ENCODE results near the gene PCID2.
"Not testable (repeated sequence)": the region's sequence is repeated elsewhere in the genome, so short reads cannot be mapped to it uniquely, and the experiment has no call there.

PCID2 gene

GRCh38 chr13:113208421-113209335, at the start of gene PCID2:
PCID2 (minus strand) TSS chr13:113208669; CDS start chr13:113208634, 35 bp downstream.
- DNase-seq (ENCODE audit: low spot score): peak; percentile 95

- not testable (repeated sequence) for DNase-seq (ENCODE audit: low spot score)
These were observed 49.4 kb upstream of the PCID2 start for GRCh38 chr13:113257908-113258307.

GRCh38 chr13:113252516-113253095, 44.1 kb upstream of the PCID2 start:
- DNase-seq (ENCODE audit: low spot score): no peak

DNA sequence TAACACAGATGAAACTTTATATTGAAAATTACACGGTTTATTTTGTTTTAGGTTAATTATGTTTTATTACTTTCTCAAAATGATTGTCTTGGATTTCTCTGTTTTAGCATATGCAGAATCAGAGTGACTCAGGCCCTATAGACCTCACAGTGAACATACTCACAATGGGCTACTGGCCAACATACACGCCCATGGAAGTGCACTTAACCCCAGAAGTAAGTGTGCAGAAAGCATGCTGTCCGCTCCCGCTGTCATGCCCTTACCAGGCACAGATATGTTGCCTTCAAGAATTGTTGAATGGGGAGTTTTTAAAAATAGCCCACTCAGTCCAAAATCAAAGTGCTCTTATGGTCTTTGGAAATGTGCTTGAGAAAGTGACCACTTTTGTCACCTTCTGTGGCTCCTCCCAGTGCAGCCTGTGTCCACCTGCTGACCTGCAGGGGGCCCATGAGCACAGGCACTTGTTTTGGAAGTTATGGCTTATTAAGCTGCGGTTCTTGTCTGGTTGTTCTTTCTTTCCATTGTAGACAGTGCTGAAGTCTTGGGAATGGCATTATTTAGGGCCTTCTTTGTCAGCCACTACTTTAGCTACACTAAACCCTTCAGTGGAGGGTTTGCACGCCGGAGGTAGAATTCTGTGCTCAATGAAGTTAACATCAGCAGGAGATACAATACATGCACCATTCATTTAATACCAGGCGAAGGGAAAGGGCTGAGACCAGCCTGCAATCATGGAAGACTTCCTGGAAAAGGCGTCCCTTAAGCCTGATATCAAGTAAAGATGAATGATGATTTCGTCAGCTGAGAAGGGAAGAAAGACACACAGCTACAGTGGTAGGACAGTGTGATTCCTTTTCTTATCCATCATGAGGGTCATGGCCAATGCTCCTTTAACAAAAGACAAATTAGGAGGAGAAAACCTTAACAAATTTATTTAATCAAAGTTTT, 37.7 kb upstream of the PCID2 start:
- DNase-seq (ENCODE audit: low spot score): no peak

GRCh38 chr13:113243847-113244246, 35.4 kb upstream of the PCID2 start:
- no peak for DNase-seq (ENCODE audit: low spot score)

DNA sequence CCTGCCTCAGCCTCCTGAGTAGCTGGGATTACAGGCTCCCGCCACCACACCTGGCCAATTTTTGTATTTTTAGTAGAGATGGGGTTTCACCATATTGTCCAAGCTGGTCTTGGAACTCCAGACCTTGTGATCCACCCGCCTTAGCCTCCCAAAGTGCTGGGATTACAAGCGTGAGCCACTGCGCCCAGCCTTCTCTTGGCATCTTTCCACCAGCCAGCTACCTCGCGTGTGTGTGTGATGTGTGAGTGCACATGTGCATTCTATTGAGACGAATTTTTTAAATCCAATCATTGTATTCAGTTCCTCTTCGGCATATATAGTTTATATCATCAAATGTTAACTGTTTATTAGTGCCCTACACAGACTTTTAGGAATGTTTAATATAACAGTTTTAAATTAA, 33.2 kb upstream of the PCID2 start:
- DNase-seq (ENCODE audit: low spot score): not testable (repeated sequence)

DNA sequence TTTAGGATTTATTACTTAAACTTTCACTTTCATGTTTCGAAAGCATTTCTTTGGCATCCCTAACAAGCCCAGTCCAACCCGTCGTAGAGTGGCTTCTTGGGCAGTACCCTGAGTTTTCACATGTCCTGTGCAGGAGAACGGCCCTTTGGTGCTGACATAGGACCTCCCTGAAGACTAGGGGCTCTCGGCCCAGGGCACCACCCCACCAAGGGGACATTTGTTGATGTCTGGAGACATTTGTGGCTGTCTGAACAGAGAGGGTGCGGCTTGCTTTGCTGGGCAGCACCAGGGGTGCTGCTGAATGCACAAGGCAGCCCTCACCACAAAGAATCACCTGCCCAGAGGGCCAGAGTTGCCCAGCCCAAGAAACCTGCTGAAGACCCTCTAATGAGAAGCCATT, 31.5 kb upstream of the PCID2 start:
- no peak for DNase-seq (ENCODE audit: low spot score)

- no peak for DNase-seq (ENCODE audit: low spot score)
These were observed 30.9 kb upstream of the PCID2 start for GRCh38 chr13:113239357-113239756.

DNA sequence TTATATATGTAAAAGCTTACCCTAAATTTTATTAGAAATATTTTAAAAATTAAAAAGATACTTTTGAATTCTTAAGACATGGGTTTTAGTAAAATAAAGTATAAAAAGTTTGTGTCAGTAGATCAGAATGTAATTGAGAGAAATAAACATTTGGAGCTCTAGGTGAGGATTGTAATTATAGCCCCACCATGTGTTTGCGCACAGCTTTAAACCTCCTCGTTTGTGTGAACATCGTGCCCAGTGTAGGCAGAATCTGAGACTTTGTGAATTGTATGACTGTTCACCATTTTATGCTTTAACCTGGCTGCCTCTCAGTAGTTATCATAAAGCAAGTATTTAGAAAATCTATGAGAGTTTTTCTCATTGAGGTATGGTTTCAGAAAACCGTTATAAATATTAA, 30.1 kb upstream of the PCID2 start:
- DNase-seq (ENCODE audit: low spot score): peak; percentile 84

DNA sequence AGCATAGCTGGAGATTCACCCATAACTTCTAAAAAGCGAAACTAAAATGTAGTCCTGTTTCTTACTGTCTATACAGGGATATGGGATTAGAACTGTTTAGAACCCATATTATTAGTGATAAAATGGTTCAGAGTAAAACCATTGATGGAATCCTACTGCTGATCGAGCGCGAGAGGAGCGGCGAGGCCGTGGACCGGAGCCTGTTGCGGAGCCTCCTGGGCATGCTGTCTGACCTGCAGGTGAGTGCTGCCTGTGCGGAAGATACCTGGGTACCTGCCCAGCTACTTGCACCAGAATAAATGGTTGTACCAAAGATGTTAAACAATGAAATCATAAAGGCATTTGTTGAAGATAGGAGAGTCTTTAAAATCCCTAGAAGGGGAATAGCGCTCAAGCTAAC, 24.6 kb upstream of the PCID2 start:
- DNase-seq (ENCODE audit: low spot score): no peak

- no peak for DNase-seq (ENCODE audit: low spot score)
These were observed 23.9 kb upstream of the PCID2 start for GRCh38 chr13:113232208-113233003.

DNA sequence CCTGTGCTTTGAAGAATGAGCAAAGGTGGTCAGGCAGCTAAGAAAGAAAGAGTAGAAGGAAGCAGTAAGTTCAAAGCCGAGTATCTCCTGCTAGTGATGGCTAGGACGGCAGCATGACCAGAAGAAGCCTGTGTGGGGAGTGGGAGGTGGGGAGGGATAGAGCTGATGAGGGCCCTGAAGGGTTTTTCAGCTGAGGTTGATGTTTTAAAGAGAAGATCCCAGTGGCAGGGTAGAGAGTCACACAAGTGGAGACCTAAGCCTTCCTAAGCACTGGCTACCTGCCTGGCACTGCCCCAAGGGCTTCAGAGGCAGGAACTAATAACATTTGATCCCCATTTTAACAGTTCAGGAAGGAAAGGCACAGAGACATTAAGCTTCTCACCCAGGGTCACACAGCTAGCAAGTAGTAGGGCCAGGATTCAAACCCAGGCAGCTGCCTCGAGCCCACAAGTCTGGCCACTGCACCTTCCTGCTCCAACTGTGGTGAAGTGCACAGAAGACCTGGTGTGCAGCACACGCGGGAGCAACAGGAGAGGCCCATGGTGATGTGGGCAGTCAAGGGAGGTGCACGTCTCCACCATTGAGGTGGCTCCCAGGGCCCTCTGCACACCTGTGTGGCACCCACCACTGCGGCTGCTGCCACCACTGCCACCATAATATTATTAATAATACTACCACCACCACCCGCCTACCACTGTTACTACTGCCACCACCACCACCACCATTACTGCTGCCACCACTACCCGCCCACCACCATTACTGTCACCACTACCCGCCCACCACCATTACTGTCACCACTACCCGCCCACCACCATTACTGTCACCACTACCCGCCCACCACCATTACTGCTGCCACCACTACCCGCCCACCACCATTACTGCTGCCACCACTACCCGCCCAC, 23.1 kb upstream of the PCID2 start:
- no peak for DNase-seq (ENCODE audit: low spot score)

GRCh38 chr13:113229791-113230190, 21.3 kb upstream of the PCID2 start:
- no peak for DNase-seq (ENCODE audit: low spot score)

DNA sequence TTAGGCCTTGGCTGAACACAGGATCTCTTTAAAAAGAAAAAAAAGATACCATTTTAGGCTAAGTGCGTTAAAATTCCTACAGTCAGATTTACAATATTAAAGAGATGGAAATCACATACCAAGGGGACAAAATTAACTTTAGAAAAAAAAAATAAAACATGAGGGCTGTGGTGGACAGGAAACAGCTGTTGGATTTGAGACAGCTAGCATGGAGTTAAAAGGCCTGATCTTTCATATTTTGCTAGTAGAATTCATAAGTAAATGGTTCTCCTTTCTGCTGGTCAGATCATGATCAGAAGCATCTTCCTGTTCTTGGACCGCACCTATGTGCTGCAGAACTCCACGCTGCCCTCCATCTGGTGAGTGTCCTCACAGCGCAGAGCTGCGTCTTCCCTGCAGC, 20.7 kb upstream of the PCID2 start:
- no peak for DNase-seq (ENCODE audit: low spot score)

- no peak for DNase-seq (ENCODE audit: low spot score)
These were observed 18.5 kb upstream of the PCID2 start for GRCh38 chr13:113226873-113227450.

- DNase-seq (ENCODE audit: low spot score): no peak
These were observed 17.0 kb upstream of the PCID2 start for GRCh38 chr13:113225515-113225914.

- no peak for DNase-seq (ENCODE audit: low spot score)
These were observed 16.0 kb upstream of the PCID2 start for GRCh38 chr13:113224486-113224885.

GRCh38 chr13:113223070-113223469, 14.6 kb upstream of the PCID2 start:
- DNase-seq (ENCODE audit: low spot score): no peak

- DNase-seq (ENCODE audit: low spot score): no peak
These were observed 12.4 kb upstream of the PCID2 start for GRCh38 chr13:113220877-113221276.

- peak; percentile 98 for DNase-seq (ENCODE audit: low spot score)
These were observed 11.7 kb upstream of the PCID2 start for GRCh38 chr13:113220141-113220598.

Measured in hematopoietic multipotent progenitor cell treated with erythropoietin and hydrocortisone succinate and interleukin-3 and kit ligand, for 17 days (in vitro differentiated cells).